Right lobe of liver (tissue), 6 donors: Measurements from ENCODE around the gene ARHGEF16. TPM values are rescaled to one million over a fixed set of nuclear protein-coding genes. Genes with fewer than 3 reads are reported as not detected.

Experiments
- ATAC-seq, 4 donors: fragments of 200-7000 bp; cut with Tn5 transposase; one replicate each; pipeline ENCODE4 v1.9.1; 2020; ENCODE audit warnings: mild to moderate bottlenecking in 4 of 4, moderate library complexity in 4 of 4
- DNase-seq, 3 donors: peaks; one replicate each; pipeline ENCODE4 v3.0.0-alpha.2; 2020
- H3K27ac ChIP-seq, 3 donors: fragments of 200-600 bp; one replicate each; pipeline ENCODE4 v1.8.0; 2022
- H3K27me3 ChIP-seq, 2 donors: fragments of 200-600 bp; one replicate each; pipeline ENCODE4 v1.8.0; 2022
- H3K36me3 ChIP-seq, 4 donors: fragments of 200-600 bp; sonication (generic) in 1 of 4; one replicate each; pipeline versions ENCODE4 v1.5.1 to v1.8.0; 2017 to 2022; ENCODE audit warnings: control low read depth in 1 of 4
- H3K4me1 ChIP-seq, 4 donors: fragments of 200-600 bp; sonication (generic) in 1 of 4; one replicate each; pipeline versions ENCODE4 v1.5.1 to v1.8.0; 2017 to 2022; ENCODE audit warnings: control low read depth in 1 of 4
- H3K4me3 ChIP-seq, 3 donors: fragments of 200-600 bp; one replicate each; pipeline ENCODE4 v1.8.0; 2022
- H3K9me3 ChIP-seq, 4 donors: fragments of 200-600 bp; sonication (generic) in 1 of 4; one replicate each; pipeline versions ENCODE4 v1.5.1 to v1.8.0; 2017 to 2022; ENCODE audit warnings: control low read depth in 1 of 4
- CTCF ChIP-seq, 4 donors: fragments of 200-600 bp in 3 of 4; fragments of 450-650 bp in 1 of 4; IDR thresholded peaks; one replicate each; pipeline versions ENCODE4 v1.5.1 to v1.8.0; 2016 to 2022; ENCODE audit warnings: antibody characterized with exemption in 4 of 4, mild to moderate bottlenecking in 2 of 4
- POLR2A ChIP-seq: fragments of 450-650 bp; IDR thresholded peaks from one replicate; pipeline ENCODE4 v1.6.1; 2017; ENCODE audit warnings: antibody characterized with exemption, mild to moderate bottlenecking
- WGBS: methylation state at CpG from one replicate; pipeline ENCODE4 v1.1.6; 2018; ENCODE audit warnings: low coverage, low lambda C conversion rate; ENCODE audit not compliant: insufficient coverage; ENCODE audit errors: missing lambda C conversion rate; 5-methylcytosine and 5-hydroxymethylcytosine counted together
- intact Hi-C, 2 donors: fragments of 100-400 bp; cut with DNase I; formaldehyde crosslinking; loops; one replicate each; pipeline versions ENCODE4 v1.11.2 to v1.14.1; 2022
- total RNA-seq, 6 experiments: library from RNA; depleted of rRNA in 2 of 6; stranded (reverse); fragments of >200 nt in 2 of 6; fragmentation: NEBNext Ultra II Directional in 3 of 6; extraction: Animal tissue kit (Norgen Biotek cat#: 25700) in 3 of 6; gene quantifications; one replicate each; pipeline versions ENCODE4 v1.1.0 to v1.2.4, GENCODE V29; 2016 to 2023
- donor health status: DM: no; HTN: yes; CAD: no.
- donor health status: DM: no; HTN: no; CAD: no.
- donor health status: DM: no; HTN: no; CAD: no.
- donor health status: DM: no; HTN: yes; CAD: no.
- donor health status: DM: no; HTN: yes; CAD: no.

The ARHGEF16 gene
- total RNA-seq, 6 experiments from 2014 or later, result 2.1 to 16.3 (median 7.5) TPM

GRCh38 chr1:3498246-3498930 is 43.9 kb downstream of the ARHGEF16 start:
- no peak for TF ChIP-seq CTCF (IDR thresholded peaks at IDR 0.05)
- TF ChIP-seq POLR2A, result no peak
- H3K27me3 ChIP-seq, result no peaks in the 10 kb centered on the region
- no peaks in the 10 kb centered on the region for H3K4me1 ChIP-seq
- no peak for DNase-seq
- WGBS, result no CpG with 5 or more reads among the region's 26 CpGs
- H3K4me3 ChIP-seq, result no peak overlapping the region
- no peak overlapping the region for H3K27ac ChIP-seq
- intact Hi-C loops, result loop anchor here in 1 of 2 donors (5.0 kb wide), 1 partner anchor 119 kb away; no protein-coding TSS in a partner anchor
- no peaks in the 10 kb centered on the region for H3K36me3 ChIP-seq
- H3K9me3 ChIP-seq, result no peaks in the 10 kb centered on the region
- no peak for ATAC-seq

DNA sequence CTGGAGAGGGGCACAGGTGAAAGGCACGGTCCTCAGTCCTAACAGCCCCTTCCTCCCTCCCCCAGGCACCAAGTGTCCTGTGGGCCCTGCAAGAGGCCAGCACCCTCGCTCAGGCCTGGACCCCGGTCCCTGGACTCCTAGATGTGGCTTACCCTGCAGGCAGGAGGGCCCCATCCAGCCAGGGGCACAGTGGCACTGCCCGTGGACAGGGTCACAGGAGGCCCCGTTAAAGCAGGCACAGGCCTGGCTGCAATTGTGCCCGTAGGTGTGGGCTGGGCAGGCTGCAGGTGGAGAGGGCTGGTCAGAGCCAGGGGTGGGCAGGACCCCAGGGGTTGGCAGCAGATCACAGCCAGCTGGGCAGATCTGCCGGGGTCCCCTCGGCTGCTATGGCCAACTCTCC is 44.5 kb downstream of the ARHGEF16 start:
- intact Hi-C loops, result loop anchor here in 1 of 2 donors (5.0 kb wide), 1 partner anchor 118 kb away; no protein-coding TSS in a partner anchor
- TF ChIP-seq POLR2A (no peak), CTCF (IDR thresholded peaks at IDR 0.05) (no peak)
- no peak for DNase-seq
- WGBS, result no CpG with 5 or more reads among the region's 8 CpGs
- Histone ChIP-seq H3K27me3 (no peaks in the 10 kb centered on the region), H3K36me3 (no peaks in the 10 kb centered on the region), H3K27ac (no peak overlapping the region), H3K4me3 (no peak overlapping the region), H3K4me1 (no peaks in the 10 kb centered on the region), H3K9me3 (no peaks in the 10 kb centered on the region)
- no peak for ATAC-seq

DNA sequence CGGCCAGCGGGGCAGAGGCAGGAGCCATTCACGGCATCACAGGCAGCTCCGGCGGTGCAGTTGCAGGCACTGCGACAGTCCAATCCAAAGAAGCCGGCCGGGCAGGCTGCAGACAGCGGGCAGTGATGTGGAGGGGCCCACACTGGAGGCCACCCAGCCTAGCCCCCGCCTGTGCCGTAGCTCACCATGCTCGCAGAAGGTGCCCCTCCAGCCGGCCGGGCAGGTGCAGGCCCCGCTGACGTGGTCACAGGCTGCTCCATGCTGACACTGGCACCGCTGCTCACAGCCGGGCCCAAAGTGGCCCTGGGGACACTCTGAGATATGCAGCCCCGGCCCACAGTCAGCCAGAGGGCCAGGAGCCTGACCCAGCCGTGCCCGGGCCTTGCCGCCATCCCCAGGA is 45.1 kb downstream of the ARHGEF16 start:
- no peak for DNase-seq

DNA sequence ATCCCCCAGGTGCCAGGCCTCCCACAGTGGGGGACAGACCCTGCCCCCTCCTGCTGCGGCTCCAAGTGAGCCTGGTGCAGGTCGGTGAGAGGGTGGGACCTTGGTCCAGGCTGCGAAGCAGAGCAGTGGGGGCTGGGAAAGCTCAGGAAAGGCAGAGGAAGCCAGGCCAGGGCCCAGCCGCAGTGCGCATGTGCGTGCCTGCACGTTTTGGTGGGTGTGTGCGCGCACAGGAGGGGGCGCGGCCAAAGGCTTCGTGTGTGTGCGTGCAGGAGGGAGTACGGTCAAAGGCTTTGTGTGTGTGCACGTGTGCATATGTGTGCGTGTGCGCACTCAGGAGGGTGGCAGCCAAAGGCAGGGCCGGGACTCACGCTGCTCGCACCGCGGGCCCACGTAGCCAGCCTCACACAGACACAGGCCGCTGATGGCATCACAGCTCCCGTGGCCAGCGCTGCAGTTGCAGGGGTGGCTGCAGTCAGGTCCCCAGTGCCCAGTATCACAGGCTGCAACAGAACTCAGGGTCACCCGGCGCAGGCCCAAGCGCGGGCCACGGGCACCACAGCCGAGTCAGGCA is 45.9 kb downstream of the ARHGEF16 start:
- no CpG with 5 or more reads among the region's 32 CpGs for whole genome bisulfite sequencing
- Histone ChIP-seq H3K27ac (no peak overlapping the region), H3K9me3 (no peaks in the 10 kb centered on the region), H3K4me3 (no peak overlapping the region), H3K4me1 (no peaks in the 10 kb centered on the region), H3K27me3 (no peaks in the 10 kb centered on the region), H3K36me3 (no peaks in the 10 kb centered on the region)
- TF ChIP-seq POLR2A, result no peak
- TF ChIP-seq CTCF (IDR thresholded peaks at IDR 0.05), result no peak
- ATAC-seq, result no peak
- intact Hi-C loops, result no loop called here
- DNase-seq, result no peak

More for the DNA sequence above, 45.1 kb downstream of the ARHGEF16 start:
- no peaks in the 10 kb centered on the region for H3K4me1 ChIP-seq
- no peaks in the 10 kb centered on the region for H3K36me3 ChIP-seq
- H3K27ac ChIP-seq, result no peak overlapping the region
- H3K4me3 ChIP-seq, result no peak overlapping the region
- no peak for ATAC-seq
- intact Hi-C loops, result loop anchor here in 1 of 2 donors (5.0 kb wide), 1 partner anchor 118 kb away; no protein-coding TSS in a partner anchor
- TF ChIP-seq CTCF (IDR thresholded peaks at IDR 0.05), result no peak
- TF ChIP-seq POLR2A, result no peak
- H3K9me3 ChIP-seq, result no peaks in the 10 kb centered on the region
- H3K27me3 ChIP-seq, result no peaks in the 10 kb centered on the region
- WGBS, result 60% methylated on average over 1 of the region's 22 CpGs
